Duodenal mucosa (tissue), 2 donors: Measurements from ENCODE around the gene ARHGAP15.

ENCODE experiments used
- H3K27ac ChIP-seq: one replicate; pipeline ENCODE4 v1.7.0; 2013; ENCODE audit warnings: low read depth, low read length
- H3K27me3 ChIP-seq, 2 donors: one replicate each; pipeline ENCODE4 v1.7.0; 2013; ENCODE audit warnings: low read length in 2 of 2, control low read depth in 1 of 2; ENCODE audit not compliant: insufficient read depth in 2 of 2, control insufficient read depth in 1 of 2
- H3K36me3 ChIP-seq, 2 donors: one replicate each; pipeline ENCODE4 v1.7.0; 2013; ENCODE audit warnings: low read length in 2 of 2, control low read depth in 1 of 2; ENCODE audit not compliant: insufficient read depth in 2 of 2, control insufficient read depth in 1 of 2
- H3K4me1 ChIP-seq, 2 donors: one replicate each; pipeline ENCODE4 v1.7.0; 2013; ENCODE audit warnings: low read length in 2 of 2, control low read depth in 1 of 2; ENCODE audit not compliant: insufficient read depth in 2 of 2, control insufficient read depth in 1 of 2
- H3K4me3 ChIP-seq, 2 donors: one replicate each; pipeline ENCODE4 v1.7.0; 2013; ENCODE audit warnings: low read length in 2 of 2, low read depth in 1 of 2
- H3K9ac ChIP-seq, 2 donors: one replicate each; pipeline ENCODE4 v1.7.0; 2013; ENCODE audit warnings: low read length in 2 of 2, low read depth in 1 of 2
- H3K9me3 ChIP-seq, 2 donors: one replicate each; pipeline ENCODE4 v1.7.0; 2013; ENCODE audit warnings: low read length in 2 of 2, control low read depth in 1 of 2; ENCODE audit not compliant: control insufficient read depth in 1 of 2

Gene ARHGAP15

GRCh38 chr2:143705108-143705707, 576.0 kb downstream of the ARHGAP15 start:
- Histone ChIP-seq H3K4me3 (no peak overlapping the region), H3K9me3 (no peaks in the 10 kb centered on the region), H3K4me1 (peaks cover 0 to 4% of the 10 kb centered on the region in 2 donors), H3K27me3 (no peaks in the 10 kb centered on the region), H3K36me3 (no peaks in the 10 kb centered on the region), H3K9ac (no peak overlapping the region), H3K27ac (no peak overlapping the region)

- Histone ChIP-seq H3K4me1 (peaks cover 0 to 4% of the 10 kb centered on the region in 2 donors), H3K36me3 (no peaks in the 10 kb centered on the region), H3K27ac (no peak overlapping the region), H3K9me3 (no peaks in the 10 kb centered on the region), H3K4me3 (no peak overlapping the region), H3K27me3 (no peaks in the 10 kb centered on the region), H3K9ac (no peak overlapping the region)
These were observed 577.1 kb downstream of the ARHGAP15 start for GRCh38 chr2:143706354-143706753.

GRCh38 chr2:143708682-143709081, 579.5 kb downstream of the ARHGAP15 start:
- peaks cover 0 to 4% of the 10 kb centered on the region in 2 donors for H3K4me1 ChIP-seq
- no peaks in the 10 kb centered on the region for H3K36me3 ChIP-seq

GRCh38 chr2:143710196-143710595, 581.0 kb downstream of the ARHGAP15 start:
- Histone ChIP-seq H3K4me1 (peaks cover 0 to 4% of the 10 kb centered on the region in 2 donors), H3K9me3 (no peaks in the 10 kb centered on the region), H3K27ac (no peak overlapping the region), H3K4me3 (no peak overlapping the region), H3K27me3 (no peaks in the 10 kb centered on the region), H3K9ac (no peak overlapping the region), H3K36me3 (no peaks in the 10 kb centered on the region)

More at GRCh38 chr2:143708682-143709081, 579.5 kb downstream of the ARHGAP15 start:
- Histone ChIP-seq H3K27me3 (no peaks in the 10 kb centered on the region), H3K27ac (no peak overlapping the region), H3K9me3 (no peaks in the 10 kb centered on the region), H3K4me3 (no peak overlapping the region), H3K9ac (no peak overlapping the region)

GRCh38 chr2:143710879-143711278, 581.7 kb downstream of the ARHGAP15 start:
- Histone ChIP-seq H3K36me3 (no peaks in the 10 kb centered on the region), H3K27ac (no peak overlapping the region), H3K9me3 (no peaks in the 10 kb centered on the region), H3K27me3 (no peaks in the 10 kb centered on the region), H3K9ac (no peak overlapping the region), H3K4me1 (peaks cover 0 to 4% of the 10 kb centered on the region in 2 donors), H3K4me3 (no peak overlapping the region)

- Histone ChIP-seq H3K9ac (no peak overlapping the region), H3K27me3 (no peaks in the 10 kb centered on the region), H3K27ac (no peak overlapping the region), H3K36me3 (no peaks in the 10 kb centered on the region), H3K9me3 (no peaks in the 10 kb centered on the region), H3K4me1 (no peaks in the 10 kb centered on the region), H3K4me3 (no peak overlapping the region)
These were observed 587.3 kb downstream of the ARHGAP15 start for GRCh38 chr2:143716522-143716921.

- Histone ChIP-seq H3K9ac (no peak overlapping the region), H3K36me3 (no peaks in the 10 kb centered on the region), H3K27ac (no peak overlapping the region), H3K4me1 (no peaks in the 10 kb centered on the region), H3K9me3 (no peaks in the 10 kb centered on the region), H3K4me3 (no peak overlapping the region), H3K27me3 (no peaks in the 10 kb centered on the region)
These were observed 587.8 kb downstream of the ARHGAP15 start for GRCh38 chr2:143717053-143717452.

- Histone ChIP-seq H3K27ac (no peak overlapping the region), H3K27me3 (no peaks in the 10 kb centered on the region), H3K4me3 (peak overlapping the region in 1 of 2 donors; percentile 14), H3K9me3 (no peaks in the 10 kb centered on the region), H3K9ac (no peak overlapping the region), H3K4me1 (no peaks in the 10 kb centered on the region), H3K36me3 (no peaks in the 10 kb centered on the region)
These were observed 588.4 kb downstream of the ARHGAP15 start for GRCh38 chr2:143717536-143718168.

- Histone ChIP-seq H3K9ac (no peak overlapping the region), H3K27me3 (no peaks in the 10 kb centered on the region), H3K27ac (no peak overlapping the region), H3K4me1 (no peaks in the 10 kb centered on the region), H3K9me3 (no peaks in the 10 kb centered on the region), H3K4me3 (no peak overlapping the region), H3K36me3 (no peaks in the 10 kb centered on the region)
These were observed 589.5 kb downstream of the ARHGAP15 start for GRCh38 chr2:143718745-143719144.

GRCh38 chr2:143719406-143719805, 590.2 kb downstream of the ARHGAP15 start:
- no peaks in the 10 kb centered on the region for H3K9me3 ChIP-seq
- H3K4me1 ChIP-seq: no peaks in the 10 kb centered on the region
- H3K9ac ChIP-seq: no peak overlapping the region
- H3K27me3 ChIP-seq: no peaks in the 10 kb centered on the region
- no peak overlapping the region for H3K4me3 ChIP-seq
- no peak overlapping the region for H3K27ac ChIP-seq
- no peaks in the 10 kb centered on the region for H3K36me3 ChIP-seq
